ENCODE measurements around the gene HDAC4. TPM values are rescaled to one million over a fixed set of nuclear protein-coding genes. Genes with fewer than 3 reads are reported as not detected.

Gene HDAC4
- total and polyA plus RNA-seq, 2 experiments from 2014 or later, result 8.1 to 41.8 TPM

- Mint-ChIP-seq H3K4me3 (no peak overlapping the region), H3K27ac (no peak overlapping the region; the same call in 1 of the 2 replicates), H3K36me3 (ENCODE audit: low read depth) (peaks cover 12% of the 10 kb centered on the region), H3K9me3 (peaks cover 2% of the 10 kb centered on the region; the same call in 1 of the 3 replicates), H3K4me1 (peaks cover 16% of the 10 kb centered on the region), H3K27me3 (ENCODE audit: insufficient read depth, low read depth, poor library complexity) (peaks cover 8% of the 10 kb centered on the region)
- no peak overlapping the region for H3K27ac ChIP-seq (ENCODE audit: low read depth)
- H3K27me3 ChIP-seq (ENCODE audit: insufficient read depth), result no peaks in the 10 kb centered on the region
- ATAC-seq (no peak), DNase-seq (ENCODE audit: low spot score) (no peak)
- H3K4me2 ChIP-seq, result no peak overlapping the region
- H3K9me2 ChIP-seq (ENCODE audit: insufficient read depth), result no peaks in the 10 kb centered on the region
- no peaks in the 10 kb centered on the region; the same call in 1 of the 2 replicates for H4K20me1 ChIP-seq (replicated peaks; ENCODE audit: insufficient read depth)
- no peaks in the 10 kb centered on the region for H3K36me3 ChIP-seq (ENCODE audit: insufficient read depth)
- H3F3A ChIP-seq (replicated peaks; ENCODE audit: low read depth), result no peaks in the 10 kb centered on the region
- TF ChIP-seq ZNF331 (CRISPR knock-in tag; IDR thresholded peaks at IDR 0.05; ENCODE audit: low read depth) (no peak), ZNF462 (CRISPR knock-in tag; IDR thresholded peaks at IDR 0.05) (no peak), STAT1 (IDR thresholded peaks at IDR 0.05; ENCODE audit: unreplicated experiment) (no peak), ETS1 (IDR thresholded peaks at IDR 0.05) (no peak), REST (IDR thresholded peaks at IDR 0.05; ENCODE audit: unreplicated experiment) (no peak), CREB1 (CRISPR knock-in tag; IDR thresholded peaks at IDR 0.05; ENCODE audit: low read depth) (no peak), POLR2AphosphoS5 (IDR thresholded peaks at IDR 0.05; ENCODE audit: low read depth) (no peak)
- no peak overlapping the region for H3K4me3 ChIP-seq
- H3K79me2 ChIP-seq (replicated peaks; ENCODE audit: insufficient read depth), result peaks cover 27% of the 10 kb centered on the region
- no peak overlapping the region for H2AFZ ChIP-seq
- H3K4me1 ChIP-seq (ENCODE audit: insufficient read depth), result no peaks in the 10 kb centered on the region; the same call in 1 of the 2 replicates
These were observed 205.4 kb downstream of the HDAC4 start for GRCh38 chr2:239195318-239195871.

Data from GM23338 (cell line).